ENCODE data around the gene ZNF93.
"Not testable (repeated sequence)": the region's sequence is repeated elsewhere in the genome, so short reads cannot be mapped to it uniquely, and the experiment has no call there.

ZNF93 gene

GRCh38 chr19:19900729-19901444, at the start of gene ZNF93:
Gene ZNF93, plus strand, starts transcription at chr19:19900946. Its CDS starts 143 bp downstream, at chr19:19901089.
- DNase-seq (ENCODE audit: low read depth in 2 of 2): peak; percentile 85 to 90

GRCh38 chr19:19851740-19852139, 49.0 kb upstream of the ZNF93 start:
- not testable (repeated sequence) for DNase-seq (ENCODE audit: low read depth in 2 of 2)

- DNase-seq (ENCODE audit: low read depth in 2 of 2): no peak
These were observed 42.0 kb upstream of the ZNF93 start for GRCh38 chr19:19858751-19859150.

- DNase-seq (ENCODE audit: low read depth in 2 of 2): peak; percentile 47 to 52
These were observed 39.9 kb upstream of the ZNF93 start for GRCh38 chr19:19860756-19861390.

GRCh38 chr19:19865750-19866610, 34.8 kb upstream of the ZNF93 start, which contains the start of gene ZNF253:
Gene ZNF253, plus strand, starts transcription at chr19:19865882. Its CDS starts 115 bp downstream, at chr19:19865997.
- peak; percentile 92 to 97 for DNase-seq (ENCODE audit: low read depth in 2 of 2)

- peak; percentile 23 to 28 for DNase-seq (ENCODE audit: low read depth in 2 of 2)
These were observed 34.0 kb upstream of the ZNF93 start for GRCh38 chr19:19866611-19867248.

GRCh38 chr19:19870086-19870485, 30.7 kb upstream of the ZNF93 start:
- not testable (repeated sequence) for DNase-seq (ENCODE audit: low read depth in 2 of 2)

- no peak for DNase-seq (ENCODE audit: low read depth in 2 of 2)
These were observed 28.8 kb upstream of the ZNF93 start for GRCh38 chr19:19871932-19872331.

GRCh38 chr19:19873381-19873780, 27.4 kb upstream of the ZNF93 start:
- DNase-seq (ENCODE audit: low read depth in 2 of 2): no peak

GRCh38 chr19:19877724-19878123, 23.0 kb upstream of the ZNF93 start:
- no peak for DNase-seq (ENCODE audit: low read depth in 2 of 2)

- no peak for DNase-seq (ENCODE audit: low read depth in 2 of 2)
These were observed 16.2 kb upstream of the ZNF93 start for GRCh38 chr19:19884583-19884982.

GRCh38 chr19:19892055-19892941, 8.4 kb upstream of the ZNF93 start:
- DNase-seq (ENCODE audit: low read depth in 2 of 2): not testable (repeated sequence)

- no peak for DNase-seq (ENCODE audit: low read depth in 2 of 2)
These were observed 512 bp upstream of the ZNF93 start for GRCh38 chr19:19900139-19900728.

GRCh38 chr19:19907551-19907950, 6.8 kb downstream of the ZNF93 start:
- not testable (repeated sequence) for DNase-seq (ENCODE audit: low read depth in 2 of 2)

GRCh38 chr19:19909654-19910053, 8.9 kb downstream of the ZNF93 start:
- no peak for DNase-seq (ENCODE audit: low read depth in 2 of 2)

GRCh38 chr19:19911150-19911549, 10.4 kb downstream of the ZNF93 start:
- DNase-seq (ENCODE audit: low read depth in 2 of 2): no peak

GRCh38 chr19:19914596-19914995, 13.8 kb downstream of the ZNF93 start:
- DNase-seq (ENCODE audit: low read depth in 2 of 2): no peak

- DNase-seq (ENCODE audit: low read depth in 2 of 2): peak in 1 of 2 donors; percentile 22
These were observed 29.7 kb downstream of the ZNF93 start for GRCh38 chr19:19930417-19930816.

- not testable (repeated sequence) for DNase-seq (ENCODE audit: low read depth in 2 of 2)
These were observed 32.9 kb downstream of the ZNF93 start for GRCh38 chr19:19933432-19934314.

Measured in stimulated activated CD4-positive, alpha-beta T cell treated with anti-CD3 and anti-CD28 coated beads, Interleukin-15, amount 100 ng/mL, for 48 hours (primary cell).